ENCODE data around the gene TMBIM4. TPM values are rescaled to one million over a fixed set of nuclear protein-coding genes. Genes with fewer than 3 reads are reported as not detected.

TMBIM4 gene
- total and polyA plus RNA-seq, 2 of the 4 experiments (the other 2 are of a cell fraction) = 38.7 to 59.3 TPM

DNA sequence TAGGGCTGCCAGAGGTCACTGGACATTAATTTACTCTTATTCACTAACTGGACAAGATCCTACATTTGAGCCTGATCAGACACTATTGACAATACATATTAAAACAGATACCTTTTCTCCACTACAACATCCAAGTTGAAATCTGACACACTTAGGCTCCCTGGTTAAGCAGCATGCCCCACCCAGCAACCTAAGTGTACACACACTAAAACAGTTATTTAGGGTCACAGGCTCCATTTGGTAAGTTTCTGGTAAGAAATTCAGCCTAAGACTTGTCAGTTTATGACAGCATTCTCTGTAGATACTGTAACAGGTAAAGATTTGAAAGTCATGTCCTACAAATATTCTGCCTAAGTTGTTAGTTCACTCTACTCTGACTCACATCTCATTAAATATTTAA, 27.0 kb downstream of the TMBIM4 start:
- in situ Hi-C loops (cut with MboI; ENCODE audit: low sequenced_read_pairs) = no loop called here
- no peaks in the 10 kb centered on the region for H3K27me3 ChIP-seq (ENCODE audit: control insufficient read depth, insufficient read depth, low read length)

More for the DNA sequence above, 27.0 kb downstream of the TMBIM4 start:
- Histone ChIP-seq H2BK5ac (ENCODE audit: low read depth, low read length, poor library complexity, severe bottlenecking) (no peak overlapping the region), H3K4me1 (ENCODE audit: control insufficient read depth, insufficient read depth, low read length) (no peaks in the 10 kb centered on the region), H2BK20ac (ENCODE audit: low read depth, low read length) (no peak overlapping the region), H2BK15ac (ENCODE audit: low read depth, low read length) (no peak overlapping the region), H2BK120ac (ENCODE audit: low read depth, low read length) (no peak overlapping the region), H2AK9ac (replicated peaks; ENCODE audit: low read depth, low read length, poor library complexity) (no peak overlapping the region), H3K79me1 (ENCODE audit: low read depth in 1 of 2, low read length in 2 of 2) (peaks cover 33 to 42% of the 10 kb centered on the region in 2 experiments), H3K27ac (ENCODE audit: insufficient read depth, low read length) (no peak overlapping the region), H3K14ac (replicated peaks; ENCODE audit: low read depth, low read length) (no peak overlapping the region), H4K91ac (ENCODE audit: insufficient read depth, low read depth, low read length) (no peak overlapping the region), H3K18ac (ENCODE audit: low read depth, low read length) (no peak overlapping the region), H4K8ac (ENCODE audit: low read depth in 2 of 2, low read length in 2 of 2) (no peak overlapping the region), H3K4me3 (ENCODE audit: insufficient read depth, low read depth, low read length) (no peak overlapping the region), H3K9me3 (ENCODE audit: control insufficient read depth, insufficient read depth, low read length) (peaks cover 6% of the 10 kb centered on the region), H2AFZ (replicated peaks; ENCODE audit: low read length, poor library complexity) (no peak overlapping the region), H2AK5ac (ENCODE audit: low read depth, low read length) (no peak overlapping the region), H3K9me1 (ENCODE audit: insufficient read depth, low read length) (no peaks in the 10 kb centered on the region), H3K4ac (ENCODE audit: low read depth, low read length) (no peak overlapping the region), H3K56ac (ENCODE audit: extremely low read depth, insufficient read depth, low read length) (no peak overlapping the region), H3K36me3 (ENCODE audit: control insufficient read depth, insufficient read depth, low read length) (peaks cover 16% of the 10 kb centered on the region), H3K9ac (ENCODE audit: low read depth, low read length) (no peak overlapping the region), H3K23ac (ENCODE audit: low read depth, low read length) (no peak overlapping the region), H4K20me1 (ENCODE audit: insufficient read depth, low read length) (no peaks in the 10 kb centered on the region), H3K4me2 (ENCODE audit: low read depth, low read length) (no peak overlapping the region), H4K5ac (ENCODE audit: low read depth, low read length) (no peak overlapping the region)
- dilution Hi-C loops (cut with HindIII; ENCODE audit: low sequenced_read_pairs, unreplicated experiment) = no loop called here
- DNase-seq (no peak), ATAC-seq (ENCODE audit: low read depth) (no peak)
- CTCF ChIA-PET = no interaction called here
- no peak for TF ChIP-seq MXI1 (IDR thresholded peaks at IDR 0.05; ENCODE audit: borderline replicate concordance, low read depth, low read length)
- no peak for TF ChIP-seq RFX5 (IDR thresholded peaks at IDR 0.05; ENCODE audit: low read depth, low read length)
- no peak for TF ChIP-seq CHD1 (IDR thresholded peaks at IDR 0.05; ENCODE audit: low read depth, low read length)
- no peak for TF ChIP-seq FOS (IDR thresholded peaks at IDR 0.05; ENCODE audit: low read depth, low read length)
- TF ChIP-seq, protein P1, sequence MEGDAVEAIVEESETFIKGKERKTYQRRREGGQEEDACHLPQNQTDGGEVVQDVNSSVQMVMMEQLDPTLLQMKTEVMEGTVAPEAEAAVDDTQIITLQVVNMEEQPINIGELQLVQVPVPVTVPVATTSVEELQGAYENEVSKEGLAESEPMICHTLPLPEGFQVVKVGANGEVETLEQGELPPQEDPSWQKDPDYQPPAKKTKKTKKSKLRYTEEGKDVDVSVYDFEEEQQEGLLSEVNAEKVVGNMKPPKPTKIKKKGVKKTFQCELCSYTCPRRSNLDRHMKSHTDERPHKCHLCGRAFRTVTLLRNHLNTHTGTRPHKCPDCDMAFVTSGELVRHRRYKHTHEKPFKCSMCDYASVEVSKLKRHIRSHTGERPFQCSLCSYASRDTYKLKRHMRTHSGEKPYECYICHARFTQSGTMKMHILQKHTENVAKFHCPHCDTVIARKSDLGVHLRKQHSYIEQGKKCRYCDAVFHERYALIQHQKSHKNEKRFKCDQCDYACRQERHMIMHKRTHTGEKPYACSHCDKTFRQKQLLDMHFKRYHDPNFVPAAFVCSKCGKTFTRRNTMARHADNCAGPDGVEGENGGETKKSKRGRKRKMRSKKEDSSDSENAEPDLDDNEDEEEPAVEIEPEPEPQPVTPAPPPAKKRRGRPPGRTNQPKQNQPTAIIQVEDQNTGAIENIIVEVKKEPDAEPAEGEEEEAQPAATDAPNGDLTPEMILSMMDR (conservative IDR thresholded peaks at IDR 0.05; ENCODE audit: low read depth, low read length) = no peak
- no peak for TF ChIP-seq RAD21 (IDR thresholded peaks at IDR 0.05; ENCODE audit: low read length)
- TF ChIP-seq, protein P2, sequence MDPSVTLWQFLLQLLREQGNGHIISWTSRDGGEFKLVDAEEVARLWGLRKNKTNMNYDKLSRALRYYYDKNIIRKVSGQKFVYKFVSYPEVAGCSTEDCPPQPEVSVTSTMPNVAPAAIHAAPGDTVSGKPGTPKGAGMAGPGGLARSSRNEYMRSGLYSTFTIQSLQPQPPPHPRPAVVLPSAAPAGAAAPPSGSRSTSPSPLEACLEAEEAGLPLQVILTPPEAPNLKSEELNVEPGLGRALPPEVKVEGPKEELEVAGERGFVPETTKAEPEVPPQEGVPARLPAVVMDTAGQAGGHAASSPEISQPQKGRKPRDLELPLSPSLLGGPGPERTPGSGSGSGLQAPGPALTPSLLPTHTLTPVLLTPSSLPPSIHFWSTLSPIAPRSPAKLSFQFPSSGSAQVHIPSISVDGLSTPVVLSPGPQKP (IDR thresholded peaks at IDR 0.05; ENCODE audit: borderline replicate concordance, low read depth, low read length) = no peak
- TF ChIP-seq MAFK (IDR thresholded peaks at IDR 0.05; ENCODE audit: low read depth, low read length) = no peak
- TF ChIP-seq NFE2L2 (IDR thresholded peaks at IDR 0.05; ENCODE audit: low read depth, low read length) = no peak
- no peak for TF ChIP-seq RCOR1 (IDR thresholded peaks at IDR 0.05; ENCODE audit: insufficient replicate concordance, low read length)
- no peak for TF ChIP-seq BHLHE40 (IDR thresholded peaks at IDR 0.05; ENCODE audit: low read depth, low read length)
- TF ChIP-seq POLR2A (IDR thresholded peaks at IDR 0.05; ENCODE audit: low read depth, low read length) = no peak
- TF ChIP-seq CEBPB (IDR thresholded peaks at IDR 0.05; ENCODE audit: low read depth, low read length) = no peak
- no peak for TF ChIP-seq SMC3 (IDR thresholded peaks at IDR 0.05; ENCODE audit: low read depth, low read length)
- no TSS peak for BruUV-seq (replicated peaks)
- intact Hi-C loops (cut with micrococcal nuclease) = no loop called here
- POLR2A ChIA-PET (ENCODE audit: unreplicated experiment) = no interaction called here

All from IMR-90 (cell line).